Fibroblast of mammary gland (primary cell): Measurements from ENCODE around the gene CEP89.
"Not testable (repeated sequence)": the region's sequence is repeated elsewhere in the genome, so short reads cannot be mapped to it uniquely, and the experiment has no call there.

Experiments
- DNase-seq: peaks from one replicate; pipeline ENCODE4 v3.0.0-alpha.2; 2010; ENCODE audit warnings: low read depth
- H3K4me3 ChIP-seq: 2 replicates; pipeline ENCODE4 v1.5.1; 2011; ENCODE audit warnings: low read depth, mild to moderate bottlenecking, low read length, moderate library complexity; ENCODE audit not compliant: control insufficient read depth
- CTCF ChIP-seq: conservative IDR thresholded peaks from 2 replicates; pipeline ENCODE4 v1.5.1; 2011; ENCODE audit warnings: low read depth, low read length, inconsistent platforms; ENCODE audit not compliant: control insufficient read depth, insufficient read depth

CEP89 gene

GRCh38 chr19:32971715-32972540 is at the start of gene CEP89, which contains the start of gene FAAP24:
Gene CEP89, minus strand, starts transcription at chr19:32971958. Its CDS starts 84 bp downstream, at chr19:32971874.
Gene FAAP24, plus strand, starts transcription at chr19:32972242. Its CDS starts 955 bp downstream, at chr19:32973197.
- DNase-seq, result peak; percentile 99
- peak within 1 kb of the TSS; percentile 90 for H3K4me3 ChIP-seq
- no peak for TF ChIP-seq CTCF

GRCh38 chr19:33010891-33011290 is 39.1 kb upstream of the CEP89 start:
- not testable (repeated sequence) for DNase-seq, H3K4me3 ChIP-seq

- DNase-seq, result no peak
- TF ChIP-seq CTCF, result no peak
Observed at GRCh38 chr19:33008738-33009137, 37.0 kb upstream of the CEP89 start.

GRCh38 chr19:33005440-33005839 is 33.7 kb upstream of the CEP89 start:
- no peak for DNase-seq
- no peak for TF ChIP-seq CTCF
- no peak overlapping the region for H3K4me3 ChIP-seq

More at GRCh38 chr19:33008738-33009137, 37.0 kb upstream of the CEP89 start:
- no peak overlapping the region for H3K4me3 ChIP-seq

GRCh38 chr19:33003424-33004024 is 31.8 kb upstream of the CEP89 start:
- DNase-seq, H3K4me3 ChIP-seq: not testable (repeated sequence)

- DNase-seq, H3K4me3 ChIP-seq: not testable (repeated sequence)
Observed at GRCh38 chr19:33002126-33002865, 30.5 kb upstream of the CEP89 start.

- DNase-seq, result no peak
- H3K4me3 ChIP-seq, result no peak overlapping the region
- TF ChIP-seq CTCF, result no peak
Observed at GRCh38 chr19:33000910-33001309, 29.2 kb upstream of the CEP89 start.

GRCh38 chr19:33000510-33000909 is 28.8 kb upstream of the CEP89 start:
- TF ChIP-seq CTCF, result no peak
- no peak for DNase-seq
- H3K4me3 ChIP-seq, result no peak overlapping the region
